Glutamatergic neuron (in vitro differentiated cells): Measurements from ENCODE around the gene ARHGAP22. TPM values are rescaled to one million over a fixed set of nuclear protein-coding genes. Genes with fewer than 3 reads are reported as not detected.

Source experiments
- DNase-seq: peaks from one replicate; pipeline ENCODE4 v3.0.0; 2022
- H3K27ac Mint-ChIP-seq: one replicate; pipeline ENCODE4 v1.8.0; 2020; ENCODE audit warnings: mild to moderate bottlenecking, mixed read lengths, inconsistent platforms; ENCODE audit not compliant: unreplicated experiment
- H3K27me3 Mint-ChIP-seq: one replicate; pipeline ENCODE4 v1.8.0; 2020; ENCODE audit warnings: mild to moderate bottlenecking, moderate library complexity, mixed read lengths, inconsistent platforms; ENCODE audit not compliant: unreplicated experiment
- H3K36me3 Mint-ChIP-seq: one replicate; pipeline ENCODE4 v1.8.0; 2020; ENCODE audit warnings: mild to moderate bottlenecking, mixed read lengths, inconsistent platforms; ENCODE audit not compliant: unreplicated experiment
- H3K4me1 Mint-ChIP-seq: one replicate; pipeline ENCODE4 v1.8.0; 2020; ENCODE audit warnings: mild to moderate bottlenecking, low read depth, mixed read lengths, inconsistent platforms; ENCODE audit not compliant: unreplicated experiment
- H3K4me3 Mint-ChIP-seq: one replicate; pipeline ENCODE4 v1.8.0; 2020; ENCODE audit warnings: mild to moderate bottlenecking, mixed read lengths, inconsistent platforms; ENCODE audit not compliant: unreplicated experiment
- H3K9me3 Mint-ChIP-seq: one replicate; pipeline ENCODE4 v1.8.0; 2020; ENCODE audit warnings: mild to moderate bottlenecking, moderate library complexity, mixed read lengths, inconsistent platforms; ENCODE audit not compliant: unreplicated experiment
- CTCF ChIP-seq: fragments of 200-600 bp; sonication (generic); IDR thresholded peaks from one replicate; pipeline ENCODE4 v1.5.0; 2021; ENCODE audit not compliant: partially characterized antibody, unreplicated experiment
- total RNA-seq: library from RNA; stranded (reverse); fragmentation: NEBNext Ultra II Directional; extraction: Animal tissue kit (Norgen Biotek cat#: 25700); gene quantifications from one replicate; pipeline ENCODE4 v1.2.1, GENCODE V29; 2021; ENCODE audit not compliant: unreplicated experiment

Gene ARHGAP22
- total RNA-seq, 1 donor from 2014 or later, result 10.0 TPM

GRCh38 chr10:48577158-48577557, 27.7 kb downstream of the ARHGAP22 start:
- Mint-ChIP-seq H3K4me3 (no peak overlapping the region), H3K9me3 (no peaks in the 10 kb centered on the region), H3K27ac (no peak overlapping the region), H3K4me1 (peaks cover 3% of the 10 kb centered on the region), H3K27me3 (peaks cover 3% of the 10 kb centered on the region), H3K36me3 (peaks cover 6% of the 10 kb centered on the region)
- DNase-seq, result no peak
- TF ChIP-seq CTCF, result no peak

DNA sequence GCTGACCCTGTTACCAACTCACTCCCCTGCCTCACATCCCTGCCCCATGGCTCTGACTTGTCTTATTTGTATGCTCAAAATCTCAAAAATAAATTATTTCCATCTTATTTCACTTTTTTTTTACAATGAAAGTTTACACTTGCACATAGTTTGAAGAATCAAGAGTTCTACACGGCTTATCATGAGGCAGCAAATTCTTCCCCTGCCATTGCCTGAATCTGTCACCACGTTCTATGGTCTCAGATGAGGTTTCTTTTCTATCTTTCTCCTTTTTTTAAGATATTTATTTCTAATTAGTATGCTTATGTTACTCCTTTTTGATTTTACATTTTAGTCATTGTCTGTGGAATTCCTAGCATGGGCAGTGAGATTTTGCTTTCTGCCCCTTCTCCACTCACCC, 28.4 kb downstream of the ARHGAP22 start:
- no peaks in the 10 kb centered on the region for H3K9me3 Mint-ChIP-seq
- H3K27me3 Mint-ChIP-seq, result no peaks in the 10 kb centered on the region
- no peak overlapping the region for H3K4me3 Mint-ChIP-seq
- no peaks in the 10 kb centered on the region for H3K36me3 Mint-ChIP-seq
- DNase-seq, result no peak
- peaks cover 3% of the 10 kb centered on the region for H3K4me1 Mint-ChIP-seq
- H3K27ac Mint-ChIP-seq, result no peak overlapping the region
- no peak for TF ChIP-seq CTCF

DNA sequence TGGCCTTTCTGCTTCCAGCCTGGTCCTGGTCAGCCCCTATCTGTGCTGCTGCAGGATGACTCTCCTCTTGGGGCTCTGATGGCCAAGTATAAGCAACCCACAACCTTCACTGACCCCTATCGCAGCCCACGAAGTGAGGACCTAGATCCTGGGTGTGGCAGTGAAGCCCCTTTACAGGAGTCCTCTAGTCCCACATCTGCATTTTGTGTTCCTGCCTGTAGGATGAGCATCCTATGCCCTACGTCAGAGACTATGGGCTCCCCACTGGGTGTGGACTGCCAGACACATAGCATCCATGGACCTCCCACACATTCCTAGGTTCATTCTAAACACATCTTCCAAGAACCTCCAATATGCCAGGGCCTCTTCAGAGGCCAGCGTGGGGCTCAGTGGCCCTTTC, 29.0 kb downstream of the ARHGAP22 start:
- no peaks in the 10 kb centered on the region for H3K27me3 Mint-ChIP-seq
- H3K4me1 Mint-ChIP-seq, result peaks cover 3% of the 10 kb centered on the region
- TF ChIP-seq CTCF, result no peak
- no peak overlapping the region for H3K27ac Mint-ChIP-seq
- no peak for DNase-seq
- no peaks in the 10 kb centered on the region for H3K36me3 Mint-ChIP-seq
- H3K9me3 Mint-ChIP-seq, result no peaks in the 10 kb centered on the region
- H3K4me3 Mint-ChIP-seq, result no peak overlapping the region

DNA sequence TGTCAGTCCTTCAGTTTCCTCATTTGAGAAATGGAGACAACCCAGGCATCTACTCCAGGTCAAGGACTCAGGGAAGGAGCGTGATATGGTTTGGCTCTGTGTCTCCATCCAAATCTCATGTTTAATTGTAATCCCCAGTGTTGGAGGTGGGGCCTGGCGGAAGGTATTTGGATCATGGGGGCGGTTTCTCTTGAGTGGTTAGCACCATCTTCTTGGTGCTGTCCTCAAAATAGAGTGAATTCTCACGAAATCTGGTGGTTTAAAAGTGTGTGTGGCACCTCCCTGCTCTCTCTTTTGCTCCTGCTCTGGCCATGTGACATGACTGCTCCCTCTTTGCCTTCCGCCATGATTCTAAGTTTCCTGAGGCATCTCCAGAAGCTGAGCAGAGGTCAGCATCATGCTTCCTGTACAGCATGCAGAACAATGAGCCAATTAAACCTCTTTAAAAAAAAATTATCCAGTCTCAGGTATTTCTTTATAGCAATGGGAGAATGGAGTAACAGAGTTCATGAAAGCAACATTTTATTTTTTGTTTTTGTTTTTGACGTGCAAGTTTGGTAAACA, 30.0 kb downstream of the ARHGAP22 start:
- H3K4me3 Mint-ChIP-seq, result no peak overlapping the region
- H3K9me3 Mint-ChIP-seq, result no peaks in the 10 kb centered on the region
- no peak overlapping the region for H3K27ac Mint-ChIP-seq
- H3K36me3 Mint-ChIP-seq, result no peaks in the 10 kb centered on the region
- peaks cover 6% of the 10 kb centered on the region for H3K4me1 Mint-ChIP-seq
- DNase-seq, result no peak
- TF ChIP-seq CTCF, result no peak
- H3K27me3 Mint-ChIP-seq, result no peaks in the 10 kb centered on the region

DNA sequence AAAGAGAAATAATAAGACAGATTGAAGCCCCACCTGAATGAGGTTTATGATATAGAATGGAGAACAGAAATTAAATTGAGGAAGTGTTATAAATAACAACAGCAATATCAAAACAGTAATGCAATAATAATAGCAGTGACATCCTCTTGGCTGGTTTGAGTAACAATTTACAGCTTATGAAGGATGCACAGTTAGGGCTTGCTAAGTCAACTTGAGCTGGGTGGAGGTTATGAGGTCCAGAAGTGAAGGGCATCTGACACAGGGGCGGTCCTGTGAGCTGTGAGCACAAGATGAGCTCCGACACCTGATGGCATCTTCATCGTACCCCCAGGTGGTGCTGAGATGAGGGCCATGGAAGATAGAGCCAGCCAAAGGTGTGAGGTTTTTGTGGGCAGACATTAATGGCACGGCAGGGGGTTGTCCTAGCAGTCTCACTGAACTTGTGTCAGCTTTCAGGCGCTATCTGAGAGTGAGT, 30.5 kb downstream of the ARHGAP22 start:
- Mint-ChIP-seq H3K36me3 (no peaks in the 10 kb centered on the region), H3K27ac (no peak overlapping the region), H3K9me3 (no peaks in the 10 kb centered on the region), H3K4me3 (no peak overlapping the region), H3K4me1 (peaks cover 3% of the 10 kb centered on the region), H3K27me3 (no peaks in the 10 kb centered on the region)
- no peak for DNase-seq
- TF ChIP-seq CTCF, result no peak
